Fibroblast of skin of abdomen (primary cell): Measurements from ENCODE around the gene TIMM50.

Source experiments
- DNase-seq: peaks from one replicate; pipeline ENCODE4 v3.0.0-alpha.2; 2013

Gene TIMM50

DNA sequence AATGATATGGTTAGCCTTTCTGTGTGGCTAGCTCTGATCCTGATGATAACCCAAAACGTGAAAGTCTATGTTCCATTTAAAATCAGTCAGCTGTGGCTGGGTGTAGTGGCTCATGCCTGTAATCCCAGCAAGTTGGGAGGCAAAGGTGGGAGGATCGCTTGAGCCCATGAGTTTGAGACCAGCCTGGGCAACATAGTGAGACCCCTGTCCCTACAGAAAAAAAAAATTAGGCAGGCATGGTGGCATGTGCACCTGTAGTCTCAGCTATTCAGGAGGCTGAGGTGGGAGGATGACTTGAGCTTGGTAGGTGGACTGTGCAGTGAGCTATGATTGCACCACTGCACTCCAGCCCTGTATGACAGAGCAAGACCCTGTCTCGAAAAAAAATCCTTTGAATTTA is 53.2 kb downstream of the TIMM50 start:
- DNase-seq: no peak

DNA sequence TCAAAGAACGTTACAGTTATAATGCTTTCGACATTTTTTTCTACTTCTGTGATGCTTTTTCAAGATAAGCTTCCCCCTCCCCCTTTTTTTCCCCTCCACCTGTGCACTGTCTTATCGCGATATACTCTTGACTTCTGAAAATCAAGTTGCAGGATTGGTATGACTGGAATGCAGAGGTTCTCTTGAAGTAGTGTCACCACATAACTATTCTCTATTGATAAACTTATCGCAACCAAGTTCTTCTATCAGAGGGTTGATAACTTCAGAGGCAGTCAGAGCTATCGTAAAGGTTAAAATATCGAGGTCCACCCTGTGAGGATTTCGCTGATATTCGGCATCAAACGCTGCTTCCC is 58.5 kb downstream of the TIMM50 start:
- DNase-seq: peak; percentile 44

DNA sequence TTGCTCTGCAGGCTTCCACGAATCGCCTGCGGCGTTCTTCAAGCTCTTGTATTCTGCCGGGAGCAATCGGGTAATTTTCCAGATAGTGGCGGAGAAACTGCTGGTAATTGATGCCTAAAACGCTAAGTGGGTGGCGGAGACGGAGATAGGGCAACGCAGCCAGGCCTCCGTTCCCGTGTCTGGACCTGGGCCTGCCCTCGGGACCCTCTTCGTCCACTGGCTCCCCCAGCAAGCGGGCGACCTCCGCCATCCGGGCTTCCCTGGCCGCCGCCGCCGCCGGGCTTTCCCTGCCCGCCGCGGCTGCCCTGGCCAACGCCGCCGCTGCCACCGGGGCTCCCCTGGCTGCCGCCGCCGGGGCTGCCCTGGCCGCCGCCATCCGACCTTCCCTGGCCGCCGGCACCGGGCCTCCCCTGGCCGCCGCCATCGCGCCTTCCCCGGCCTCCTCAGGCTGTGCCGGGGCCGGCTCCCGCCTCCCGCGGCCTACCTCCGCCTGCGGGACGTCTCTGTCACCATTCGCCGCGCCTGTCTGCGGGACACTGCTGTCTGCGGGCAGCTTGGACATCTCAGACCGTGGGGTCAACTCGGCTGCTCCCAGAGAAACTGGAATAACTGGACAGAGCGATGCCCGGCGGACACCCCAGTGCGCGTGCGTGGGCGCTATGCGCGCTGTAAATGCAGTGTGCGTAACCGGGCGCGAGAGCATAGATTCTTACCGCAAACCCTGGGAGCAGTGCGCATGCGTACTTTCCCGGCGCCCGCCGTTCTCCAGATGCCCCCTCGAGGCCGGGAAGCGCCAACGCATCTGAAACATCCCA is 59.1 kb downstream of the TIMM50 start, which contains the start of gene EID2:
Gene EID2 (minus strand): TSS at position 644 of the 815 bp plus-strand sequence. CDS start 82 bp downstream, at position 562.
- peak; percentile 92 for DNase-seq

DNA sequence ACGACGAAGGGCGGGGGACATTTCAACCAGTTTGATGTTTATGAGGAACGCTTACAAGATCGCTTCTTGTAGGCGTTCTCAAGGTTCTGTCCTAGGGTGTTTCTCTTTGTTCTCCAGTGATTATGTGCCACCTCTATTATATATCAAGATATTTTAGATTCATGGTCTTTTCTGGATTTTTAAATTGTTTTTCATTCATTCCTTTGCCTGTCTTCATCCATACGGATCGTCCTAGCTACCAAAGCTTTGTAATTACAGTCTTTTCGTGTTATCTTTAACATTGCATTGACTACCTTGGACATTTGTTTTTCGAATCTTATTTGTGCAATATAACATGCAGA is 59.7 kb downstream of the TIMM50 start:
- DNase-seq: no peak
